ENCODE measurements around the gene NAPB. TPM values are rescaled to one million over a fixed set of nuclear protein-coding genes. Genes with fewer than 3 reads are reported as not detected.
A peak's percentile ranks its signal among the peaks of the same experiment; 100 is the strongest.

NAPB gene
- total and polyA plus RNA-seq, 2 experiments from 2014 or later = 7.3 to 11.2 TPM

- Histone ChIP-seq H3K4me3 (no peak overlapping the region), H3K4me1 (ENCODE audit: insufficient read depth) (peaks cover 8% of the 10 kb centered on the region), H3K79me2 (peaks cover 64% of the 10 kb centered on the region), H3K4me2 (peak overlapping the region; percentile 41), H3K9me3 (ENCODE audit: low read depth) (no peaks in the 10 kb centered on the region), H3K27me3 (no peaks in the 10 kb centered on the region), H3K9me2 (replicated peaks; ENCODE audit: insufficient read depth) (no peaks in the 10 kb centered on the region), H2AFZ (no peak overlapping the region), H4K20me1 (ENCODE audit: insufficient read depth, poor library complexity, severe bottlenecking) (peaks cover 25% of the 10 kb centered on the region), H3K27ac (no peak overlapping the region), H3K36me3 (replicated peaks; ENCODE audit: insufficient read depth, low read depth) (no peaks in the 10 kb centered on the region)
- no peak for TF ChIP-seq EZH2phosphoT487 (IDR thresholded peaks at IDR 0.05; ENCODE audit: low read depth, severe bottlenecking, unreplicated experiment)
- no peak for DNase-seq (ENCODE audit: low spot score)
- 46% methylated on average over 1 of the region's 1 CpG for WGBS (ENCODE audit: low lambda C conversion rate, missing lambda C conversion rate)
Measured at GRCh38 chr20:23366384-23366783, 54.9 kb downstream of the NAPB start.

- WGBS (ENCODE audit: low lambda C conversion rate, missing lambda C conversion rate) = 99% methylated on average over 58 of the region's 65 CpGs
- H4K20me1 ChIP-seq (ENCODE audit: insufficient read depth, poor library complexity, severe bottlenecking) = peaks cover 25% of the 10 kb centered on the region
Measured at GRCh38 chr20:23365390-23366165, 55.7 kb downstream of the NAPB start.

GRCh38 chr20:23363257-23363649 lies 58.0 kb downstream of the NAPB start:
- H3K27ac ChIP-seq = peak overlapping the region; percentile 96

More at GRCh38 chr20:23365390-23366165, 55.7 kb downstream of the NAPB start:
- H3K4me1 ChIP-seq (ENCODE audit: insufficient read depth) = peaks cover 13% of the 10 kb centered on the region
- H2AFZ ChIP-seq = no peak overlapping the region
- no peak overlapping the region for H3K4me3 ChIP-seq
- H3K9me3 ChIP-seq (ENCODE audit: low read depth) = no peaks in the 10 kb centered on the region
- H3K27ac ChIP-seq = no peak overlapping the region
- no peak for TF ChIP-seq EZH2 (IDR thresholded peaks at IDR 0.05; ENCODE audit: borderline replicate concordance)
- TF ChIP-seq CTCF (IDR thresholded peaks at IDR 0.05; ENCODE audit: poor library complexity) = no peak
- no peak for TF ChIP-seq EZH2phosphoT487 (IDR thresholded peaks at IDR 0.05; ENCODE audit: low read depth, severe bottlenecking, unreplicated experiment)
- DNase-seq (ENCODE audit: low spot score) = no peak
- no peaks in the 10 kb centered on the region for H3K9me2 ChIP-seq (replicated peaks; ENCODE audit: insufficient read depth)
- peaks cover 64% of the 10 kb centered on the region for H3K79me2 ChIP-seq
- H3K36me3 ChIP-seq (replicated peaks; ENCODE audit: insufficient read depth, low read depth) = no peaks in the 10 kb centered on the region
- peak overlapping the region; percentile 41 for H3K4me2 ChIP-seq
- H3K27me3 ChIP-seq = no peaks in the 10 kb centered on the region

More at GRCh38 chr20:23363257-23363649, 58.0 kb downstream of the NAPB start:
- Histone ChIP-seq H2AFZ (no peak overlapping the region), H3K9me3 (ENCODE audit: low read depth) (no peaks in the 10 kb centered on the region), H3K79me2 (peaks cover 55% of the 10 kb centered on the region), H3K27me3 (no peaks in the 10 kb centered on the region), H3K9me2 (replicated peaks; ENCODE audit: insufficient read depth) (no peaks in the 10 kb centered on the region), H3K36me3 (replicated peaks; ENCODE audit: insufficient read depth, low read depth) (no peaks in the 10 kb centered on the region), H3K4me3 (peak overlapping the region; percentile 57), H4K20me1 (ENCODE audit: insufficient read depth, poor library complexity, severe bottlenecking) (peaks cover 17% of the 10 kb centered on the region), H3K4me1 (ENCODE audit: insufficient read depth) (peaks cover 24% of the 10 kb centered on the region), H3K4me2 (peak overlapping the region; percentile 92)
- no peak for TF ChIP-seq EZH2phosphoT487 (IDR thresholded peaks at IDR 0.05; ENCODE audit: low read depth, severe bottlenecking, unreplicated experiment)
- no peak for TF ChIP-seq EZH2 (IDR thresholded peaks at IDR 0.05; ENCODE audit: borderline replicate concordance)
- no peak for TF ChIP-seq CTCF (IDR thresholded peaks at IDR 0.05; ENCODE audit: poor library complexity)
- DNase-seq (ENCODE audit: low spot score) = no peak
- WGBS (ENCODE audit: low lambda C conversion rate, missing lambda C conversion rate) = 84% methylated on average over 4 of the region's 4 CpGs
